NCI-H2196 (cell line): ENCODE data around the gene SHB.

Source experiments
- DNase-seq: peaks from one replicate; lab custom pipeline; 2025; ENCODE audit not compliant: unreplicated experiment; lab: John Stamatoyannopoulos, UW

SHB gene

GRCh38 chr9:38026021-38026809 is 42.8 kb downstream of the SHB start:
- no peak for DNase-seq

- DNase-seq, result no peak
These were observed 43.9 kb downstream of the SHB start for GRCh38 chr9:38025166-38025565.

- DNase-seq, result peak; percentile 47
These were observed 44.9 kb downstream of the SHB start for GRCh38 chr9:38024036-38024681.

DNA sequence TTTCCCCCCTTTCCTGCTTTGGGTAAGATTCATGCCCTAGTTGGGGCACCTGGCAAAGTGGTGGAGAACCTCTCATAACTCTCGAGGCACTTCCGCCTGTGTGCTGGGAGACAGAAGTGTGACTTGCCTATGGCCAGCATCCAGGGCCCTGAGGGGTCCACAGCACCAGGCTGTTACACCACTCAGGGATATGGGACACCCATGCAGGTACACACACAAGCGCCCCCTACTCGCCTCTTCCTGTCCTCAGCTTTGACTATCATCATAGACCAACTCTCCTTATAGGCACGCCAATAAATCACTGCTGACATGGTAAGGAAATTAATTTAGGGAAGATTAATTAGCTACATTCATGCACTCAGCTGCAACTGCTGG is 45.4 kb downstream of the SHB start:
- DNase-seq, result no peak

DNA sequence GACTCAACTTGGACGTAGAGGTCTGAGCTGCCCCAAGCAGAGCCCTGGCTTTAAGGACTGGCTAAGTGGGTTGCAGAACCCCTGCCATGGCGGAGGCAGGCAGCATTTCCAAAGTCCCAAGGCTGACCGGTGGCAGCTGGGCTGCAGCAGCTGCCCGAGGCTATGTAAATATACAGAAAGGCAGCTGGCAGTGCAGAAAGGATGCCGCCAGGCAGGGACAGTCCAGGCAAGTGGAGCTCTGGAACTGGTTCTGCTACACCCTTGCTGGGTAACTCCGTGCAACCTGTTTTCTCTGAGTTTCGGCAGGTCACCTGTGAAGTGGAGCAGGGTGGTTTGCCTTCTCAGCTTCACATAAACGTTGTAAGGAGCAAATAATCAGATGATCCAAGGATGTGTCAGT is 46.0 kb downstream of the SHB start:
- DNase-seq, result peak; percentile 79

DNA sequence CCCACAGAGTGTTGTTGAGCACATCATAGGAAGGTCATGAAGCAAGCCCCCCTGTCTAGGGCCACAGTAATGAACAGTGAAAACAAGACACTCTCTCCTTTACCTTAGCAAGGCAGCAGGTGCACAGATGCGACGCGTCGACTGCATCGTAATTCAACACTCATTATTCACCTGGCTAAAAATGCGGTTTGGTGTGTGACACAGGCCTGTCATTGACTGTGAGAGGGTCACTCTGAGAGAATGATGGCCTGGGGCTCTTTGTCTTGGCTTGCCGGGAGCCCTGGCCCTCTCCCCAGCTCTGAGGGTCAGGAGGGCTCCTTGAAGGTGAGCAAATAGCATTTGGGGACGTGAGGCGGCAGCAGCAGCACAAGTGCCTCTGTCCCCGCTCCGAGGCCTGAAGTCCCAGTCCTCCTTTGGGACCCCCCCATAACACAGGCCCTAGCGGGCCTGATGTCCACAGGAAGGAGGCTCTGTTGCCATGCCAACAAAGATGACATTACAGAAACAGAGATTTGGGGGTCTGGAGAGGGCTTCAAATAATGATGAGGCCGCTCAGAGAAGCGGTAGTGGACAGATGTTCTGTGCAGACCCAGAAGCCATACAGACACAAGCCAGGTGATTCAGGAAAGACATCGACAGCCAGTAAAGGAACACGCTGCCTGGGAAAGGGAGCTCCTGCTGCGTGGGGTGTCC is 46.7 kb downstream of the SHB start:
- DNase-seq, result peak; percentile 35

DNA sequence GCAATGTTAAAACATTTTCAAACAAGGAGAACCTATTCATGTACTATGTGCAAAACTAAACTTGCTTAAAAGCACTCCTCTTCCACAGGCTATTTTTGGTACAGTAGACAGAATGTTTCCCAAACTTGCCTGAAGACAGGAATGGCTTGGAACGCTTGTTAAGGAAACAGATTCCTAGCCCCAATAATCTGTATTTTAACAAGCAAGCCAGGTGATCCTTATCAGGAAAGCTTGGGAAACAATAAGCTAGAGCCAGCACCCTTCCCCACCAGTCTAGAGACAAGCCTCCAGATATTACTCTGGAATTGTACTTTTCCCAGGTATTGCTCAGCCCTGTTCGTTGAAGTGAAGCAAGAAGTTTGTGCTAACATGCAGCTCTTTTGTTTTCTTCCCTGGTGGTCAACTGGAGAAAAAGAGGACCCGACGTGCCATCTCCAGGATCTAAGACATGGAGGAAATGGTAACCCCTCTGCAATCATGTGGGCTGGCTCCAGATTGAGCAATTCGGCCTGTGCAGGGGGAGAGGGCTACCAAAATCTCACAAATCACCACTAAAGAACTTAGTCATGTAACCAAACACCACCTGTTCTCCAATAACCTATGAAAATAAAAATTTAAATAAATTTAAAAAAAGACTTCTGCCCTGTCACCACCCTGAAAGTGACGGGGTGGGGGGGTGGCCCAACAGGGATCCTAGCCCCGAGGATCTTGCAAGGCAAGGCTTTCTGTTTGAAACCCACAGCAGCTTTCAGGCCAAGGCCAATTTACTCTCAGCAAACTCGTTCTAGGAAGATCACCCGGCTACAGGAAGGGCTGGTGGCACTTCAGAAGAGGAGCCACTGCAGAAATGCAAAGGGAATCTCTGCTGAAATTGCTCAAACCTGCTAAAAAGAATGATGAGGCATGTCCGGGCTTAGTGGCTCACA is 48.6 kb downstream of the SHB start:
- no peak for DNase-seq

GRCh38 chr9:38019731-38020130 is 49.3 kb downstream of the SHB start:
- DNase-seq, result no peak

DNA sequence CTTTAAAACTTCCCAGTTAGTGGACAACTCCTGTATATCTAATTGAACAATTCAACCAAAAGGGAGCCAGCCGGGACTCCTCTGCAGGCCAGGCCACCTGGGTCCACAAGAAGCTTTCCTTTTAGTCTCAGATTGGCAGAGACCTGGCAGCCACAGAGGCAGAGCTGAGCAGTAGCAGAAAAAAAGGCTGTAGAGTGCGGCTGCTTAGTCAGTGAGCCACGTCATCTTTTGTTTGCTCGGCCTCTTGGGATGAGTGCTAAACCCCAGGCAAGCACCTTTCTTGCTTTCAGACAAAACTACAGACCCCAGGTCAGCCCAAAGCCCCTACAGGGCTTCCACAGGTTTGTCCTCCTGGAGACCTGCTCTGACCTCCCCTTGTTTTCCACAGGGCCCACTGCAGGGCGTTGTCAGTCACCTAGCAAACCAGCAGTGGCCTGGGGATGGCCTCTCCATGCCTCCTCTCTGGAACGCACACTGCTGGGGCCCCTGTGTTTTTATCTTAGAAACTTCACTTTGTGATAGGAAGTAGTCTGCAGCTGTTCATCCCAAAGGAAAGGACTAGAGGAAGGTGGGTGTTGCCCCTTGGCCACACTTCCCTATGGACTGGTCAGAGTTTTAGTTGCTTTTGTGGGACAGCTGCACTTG is 49.9 kb downstream of the SHB start:
- peak; percentile 41 for DNase-seq

DNA sequence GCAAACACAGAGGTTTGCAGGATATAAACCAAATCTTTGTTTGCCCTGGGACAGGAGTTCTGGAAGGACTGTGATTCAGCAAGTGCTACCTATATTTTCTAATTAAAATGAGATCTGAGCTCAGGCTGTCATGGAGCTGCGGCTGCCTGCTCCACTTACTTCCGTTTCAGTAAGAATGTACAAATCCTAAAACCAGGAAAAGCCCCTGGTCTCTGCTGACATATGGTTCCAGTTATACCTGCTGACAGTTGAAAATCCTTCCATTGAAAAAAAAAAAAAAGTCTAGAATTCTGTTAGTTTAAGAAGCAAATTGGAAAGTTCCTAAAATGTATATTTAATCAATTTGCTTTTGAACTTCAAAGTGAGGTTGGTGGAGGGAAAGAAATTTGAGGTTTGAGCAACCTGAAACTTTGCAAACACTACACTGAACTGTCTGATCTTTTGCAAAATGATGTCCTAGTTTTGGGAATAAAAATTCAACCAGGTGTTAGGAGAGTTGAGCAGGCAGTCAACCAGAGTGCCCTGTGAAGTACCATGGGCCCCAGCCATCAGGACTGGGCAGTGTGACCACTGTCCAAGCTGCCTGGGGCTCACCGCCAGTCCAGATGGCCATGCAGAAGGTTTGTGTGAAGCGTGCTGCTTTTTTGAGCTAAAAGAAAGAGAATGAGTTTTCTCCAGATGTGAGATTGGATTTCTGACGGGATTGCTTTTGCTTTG is 50.6 kb downstream of the SHB start:
- DNase-seq, result no peak

GRCh38 chr9:38017885-38018186 is 51.2 kb downstream of the SHB start:
- DNase-seq, result no peak

DNA sequence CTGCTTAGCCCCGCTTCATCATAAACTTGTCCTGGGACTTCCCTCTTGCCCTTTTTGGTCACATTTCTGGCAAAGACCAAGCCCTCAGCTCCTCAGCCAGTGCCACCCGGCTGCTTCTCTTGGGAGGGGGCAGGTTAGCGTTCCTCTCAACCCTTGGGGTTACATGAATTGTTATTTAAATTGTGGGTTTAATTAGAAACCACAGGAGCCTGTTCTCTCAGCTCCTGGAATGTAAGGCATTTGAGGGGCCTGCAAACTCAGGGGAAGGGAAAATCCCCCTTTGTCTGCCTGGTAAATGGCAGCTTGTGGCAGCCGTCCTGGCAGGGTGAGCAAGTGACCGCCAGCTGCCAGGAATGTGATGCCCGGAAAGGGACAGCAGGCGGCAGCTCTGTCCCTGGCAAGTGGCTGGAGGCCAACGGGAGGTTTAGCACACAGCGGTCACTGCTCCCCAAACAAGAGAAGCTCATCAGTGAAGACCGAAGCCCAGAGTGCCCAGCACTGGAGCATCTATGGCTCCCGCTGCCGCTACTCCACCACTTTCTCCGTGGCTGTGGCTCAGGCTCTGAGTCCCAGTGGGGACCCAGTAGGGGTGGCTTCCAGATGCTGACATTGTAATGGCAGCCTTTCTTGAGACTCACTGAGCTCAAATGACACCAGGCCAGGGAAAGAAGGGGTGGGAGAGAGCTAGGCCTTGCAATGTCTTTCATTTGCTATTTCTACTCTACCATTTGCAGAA is 51.7 kb downstream of the SHB start:
- no peak for DNase-seq

GRCh38 chr9:38016375-38017135 is 52.5 kb downstream of the SHB start:
- no peak for DNase-seq

DNA sequence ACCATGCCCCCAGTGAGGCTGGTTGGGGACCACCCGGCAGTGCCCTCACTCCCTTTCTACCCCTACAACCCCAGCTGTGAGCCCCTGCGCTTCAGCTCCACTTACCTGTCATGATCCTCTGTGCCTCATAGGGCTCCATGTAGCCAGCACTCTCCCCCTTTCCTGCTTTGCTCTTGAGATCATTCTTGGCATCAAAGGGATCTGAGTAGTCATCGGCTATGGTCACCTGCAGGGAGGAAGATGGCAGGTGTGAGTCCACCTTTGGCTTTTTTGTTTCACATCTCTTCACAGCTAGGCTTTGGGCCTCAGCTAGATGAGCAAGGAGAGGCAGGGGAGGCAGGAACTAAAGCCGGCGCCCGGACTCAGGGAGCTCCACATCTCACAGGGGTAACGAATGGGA is 53.1 kb downstream of the SHB start:
- peak; percentile 42 for DNase-seq

DNA sequence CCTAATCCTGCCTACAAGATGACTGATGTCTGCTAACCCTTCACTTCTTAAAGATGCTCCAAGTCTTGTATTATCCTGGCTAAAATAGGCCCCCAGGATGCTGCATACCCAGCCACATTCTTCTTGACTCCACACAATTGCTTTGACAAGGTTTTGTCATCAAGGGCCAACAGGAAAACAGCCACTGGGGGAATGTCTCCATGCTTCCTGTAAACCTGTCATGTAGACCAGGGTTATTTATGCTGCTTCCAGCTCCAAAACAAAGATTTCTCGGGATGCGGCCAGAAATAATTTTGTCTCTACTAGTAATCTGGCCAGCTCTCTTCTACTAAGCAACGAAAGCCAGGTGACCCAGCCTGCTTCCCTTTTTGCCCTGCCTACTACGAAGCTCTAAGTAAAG is 53.8 kb downstream of the SHB start:
- no peak for DNase-seq

- no peak for DNase-seq
These were observed 56.1 kb downstream of the SHB start for GRCh38 chr9:38012767-38013450.

DNA sequence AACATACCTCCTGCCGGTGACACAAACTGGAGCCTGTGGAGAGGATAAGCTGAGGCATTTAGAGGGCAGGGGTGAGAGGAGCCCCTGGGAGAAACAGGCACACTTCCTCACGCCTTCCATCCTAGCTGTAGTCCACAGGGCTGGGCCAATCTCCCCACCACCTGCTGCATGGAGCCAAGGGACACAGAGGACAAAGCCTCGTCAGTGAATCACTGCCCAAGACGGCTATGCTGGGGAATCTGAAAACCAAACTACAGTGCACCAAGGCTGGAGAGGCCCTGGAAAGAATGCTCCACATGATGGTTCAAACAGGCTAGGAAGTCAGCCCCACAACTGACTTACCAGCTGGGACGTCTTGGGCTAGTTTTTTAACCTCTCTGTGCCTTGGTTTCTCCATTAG is 57.0 kb downstream of the SHB start:
- no peak for DNase-seq
